Measurements from ENCODE around the gene PPIH.
"Not testable (repeated sequence)": the region's sequence is repeated elsewhere in the genome, so short reads cannot be mapped to it uniquely, and the experiment has no call there.

PPIH gene

DNA sequence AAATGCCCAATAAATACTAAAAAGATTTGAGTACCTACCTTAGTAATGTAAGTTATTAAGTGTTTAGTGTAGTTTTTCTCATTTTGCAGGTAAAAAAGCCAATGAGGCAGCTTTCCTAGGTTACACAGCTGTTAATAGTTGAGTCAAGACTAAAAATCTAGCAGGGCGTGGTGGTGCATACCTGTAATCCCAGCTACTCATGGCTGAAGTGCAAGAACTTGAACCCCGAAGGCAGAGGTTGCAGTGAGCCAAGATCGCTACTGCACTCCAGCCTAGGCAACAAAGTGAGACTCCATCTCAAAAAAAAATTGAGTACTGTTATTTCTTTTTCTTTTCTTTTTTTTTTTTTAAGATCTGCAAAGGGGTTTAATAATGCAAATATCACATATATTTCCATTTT, 31.7 kb downstream of the PPIH start:
- Histone ChIP-seq H3K36me3 (ENCODE audit: insufficient read depth, low read length) (peaks cover 49% of the 10 kb centered on the region), H3K4me1 (ENCODE audit: insufficient read depth, low read length) (peaks cover 21% of the 10 kb centered on the region)

DNA sequence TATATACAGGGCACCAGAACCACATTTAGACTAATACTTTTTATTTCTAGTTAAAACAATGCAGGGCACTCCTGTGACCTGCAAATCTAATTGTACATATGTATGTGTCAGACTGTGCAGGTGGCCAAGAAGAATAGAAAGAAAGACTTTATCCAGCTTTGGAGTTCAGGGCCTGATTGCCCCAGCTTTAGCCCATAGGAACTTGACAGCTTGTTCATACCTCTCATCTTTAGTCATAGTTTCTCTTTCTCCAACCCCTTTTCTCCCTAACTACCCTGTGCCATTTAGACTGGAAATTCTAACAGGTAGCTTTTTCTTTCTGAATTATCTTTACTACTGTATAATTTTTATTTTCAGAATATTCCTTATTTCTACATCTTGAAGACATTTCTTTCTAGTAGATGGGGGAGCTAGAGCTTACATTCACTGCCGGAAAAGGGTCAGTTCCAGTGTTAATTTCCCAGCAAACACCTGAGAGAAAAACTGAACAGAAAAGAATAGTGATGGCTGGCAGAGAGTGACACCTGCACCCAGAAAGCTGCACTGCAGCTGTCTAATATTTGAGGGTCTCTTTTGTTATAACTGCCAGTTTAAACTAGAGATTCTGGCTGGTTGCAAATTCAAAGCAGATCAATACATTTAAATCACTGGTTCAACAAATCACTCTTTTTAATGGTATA, 32.4 kb downstream of the PPIH start:
- Histone ChIP-seq H3K27me3 (ENCODE audit: insufficient read depth, low read length) (no peaks in the 10 kb centered on the region), H3K4me3 (ENCODE audit: low read length) (no peak overlapping the region), H2AFZ (ENCODE audit: low read depth, low read length) (no peak overlapping the region), H3K4me1 (ENCODE audit: insufficient read depth, low read length) (peaks cover 15% of the 10 kb centered on the region), H3K36me3 (ENCODE audit: insufficient read depth, low read length) (peaks cover 51% of the 10 kb centered on the region), H3K9me3 (ENCODE audit: low read length) (no peaks in the 10 kb centered on the region)

More for the DNA sequence above, 31.7 kb downstream of the PPIH start:
- Histone ChIP-seq H3K4me3 (ENCODE audit: low read length) (no peak overlapping the region), H3K27me3 (ENCODE audit: insufficient read depth, low read length) (no peaks in the 10 kb centered on the region), H2AFZ (ENCODE audit: low read depth, low read length) (no peak overlapping the region), H3K9me3 (ENCODE audit: low read length) (no peaks in the 10 kb centered on the region)

DNA sequence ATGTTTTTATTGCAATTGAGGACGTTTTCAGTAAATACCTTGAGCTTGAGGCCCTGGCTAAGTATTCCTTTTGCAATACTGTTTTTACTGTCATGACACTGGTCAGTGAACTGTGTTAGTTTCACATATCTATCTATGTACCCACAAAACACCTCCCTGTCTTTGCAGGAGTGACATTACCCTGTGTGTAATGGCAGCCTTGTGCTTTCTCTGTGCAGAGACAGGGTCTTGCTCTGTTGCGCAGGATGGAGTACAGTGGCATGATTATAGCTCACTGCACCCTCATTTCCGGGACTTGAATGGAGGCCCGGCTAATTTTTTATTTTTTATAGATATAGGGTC, 32.9 kb downstream of the PPIH start:
- Histone ChIP-seq H2AFZ (ENCODE audit: low read depth, low read length) (no peak overlapping the region), H3K9me3 (ENCODE audit: low read length) (no peaks in the 10 kb centered on the region), H3K27me3 (ENCODE audit: insufficient read depth, low read length) (no peaks in the 10 kb centered on the region), H3K36me3 (ENCODE audit: insufficient read depth, low read length) (peaks cover 56% of the 10 kb centered on the region), H3K4me3 (ENCODE audit: low read length) (no peak overlapping the region), H3K4me1 (ENCODE audit: insufficient read depth, low read length) (peaks cover 11% of the 10 kb centered on the region)

DNA sequence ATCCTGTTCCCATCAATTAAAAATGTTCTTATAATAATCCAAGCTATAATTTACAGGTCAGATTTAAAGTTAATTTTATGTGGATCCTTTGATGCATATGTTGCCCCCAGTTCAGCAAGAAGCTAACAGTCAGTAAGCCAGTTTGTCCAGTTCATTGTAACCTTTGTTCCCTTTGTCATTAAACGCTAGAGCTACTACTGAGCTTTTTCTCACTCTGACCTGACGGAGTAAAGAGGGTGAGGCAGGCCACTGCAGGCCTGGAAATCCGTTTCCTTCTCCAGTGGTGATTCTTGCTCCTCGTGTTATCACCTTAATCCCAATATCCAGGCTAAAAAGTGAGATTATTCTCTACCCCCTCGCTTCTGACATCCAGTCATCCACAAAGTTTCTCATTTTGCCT, 34.2 kb downstream of the PPIH start:
- H3K36me3 ChIP-seq (ENCODE audit: insufficient read depth, low read length), result peaks cover 61% of the 10 kb centered on the region
- H2AFZ ChIP-seq (ENCODE audit: low read depth, low read length), result no peak overlapping the region
- no peaks in the 10 kb centered on the region for H3K9me3 ChIP-seq (ENCODE audit: low read length)
- no peak overlapping the region for H3K4me3 ChIP-seq (ENCODE audit: low read length)
- no peaks in the 10 kb centered on the region for H3K27me3 ChIP-seq (ENCODE audit: insufficient read depth, low read length)
- H3K4me1 ChIP-seq (ENCODE audit: insufficient read depth, low read length), result peaks cover 7% of the 10 kb centered on the region

DNA sequence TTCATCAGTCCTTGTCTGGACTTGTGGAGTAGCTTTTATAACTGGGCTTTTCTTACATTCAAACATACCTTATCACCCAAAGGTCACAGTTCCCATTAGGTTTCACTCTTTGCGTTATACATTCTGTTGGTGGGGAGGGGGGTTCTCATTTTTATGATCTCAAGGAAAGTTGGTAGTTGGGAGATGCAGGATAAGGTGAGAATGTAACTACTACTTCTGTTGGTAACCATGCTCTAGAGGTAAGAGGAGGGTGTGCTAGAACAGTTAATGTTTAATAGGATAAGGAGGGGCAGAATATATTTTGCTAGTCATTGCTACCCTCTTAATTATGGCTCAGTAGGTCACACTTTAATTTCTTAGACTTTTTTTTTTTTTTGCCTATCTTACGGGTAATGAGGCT, 34.7 kb downstream of the PPIH start:
- H3K9me3 ChIP-seq (ENCODE audit: low read length), result no peaks in the 10 kb centered on the region
- H2AFZ ChIP-seq (ENCODE audit: low read depth, low read length), result no peak overlapping the region
- H3K36me3 ChIP-seq (ENCODE audit: insufficient read depth, low read length), result peaks cover 61% of the 10 kb centered on the region
- H3K27me3 ChIP-seq (ENCODE audit: insufficient read depth, low read length), result no peaks in the 10 kb centered on the region
- H3K4me1 ChIP-seq (ENCODE audit: insufficient read depth, low read length), result peaks cover 7% of the 10 kb centered on the region
- no peak overlapping the region for H3K4me3 ChIP-seq (ENCODE audit: low read length)

DNA sequence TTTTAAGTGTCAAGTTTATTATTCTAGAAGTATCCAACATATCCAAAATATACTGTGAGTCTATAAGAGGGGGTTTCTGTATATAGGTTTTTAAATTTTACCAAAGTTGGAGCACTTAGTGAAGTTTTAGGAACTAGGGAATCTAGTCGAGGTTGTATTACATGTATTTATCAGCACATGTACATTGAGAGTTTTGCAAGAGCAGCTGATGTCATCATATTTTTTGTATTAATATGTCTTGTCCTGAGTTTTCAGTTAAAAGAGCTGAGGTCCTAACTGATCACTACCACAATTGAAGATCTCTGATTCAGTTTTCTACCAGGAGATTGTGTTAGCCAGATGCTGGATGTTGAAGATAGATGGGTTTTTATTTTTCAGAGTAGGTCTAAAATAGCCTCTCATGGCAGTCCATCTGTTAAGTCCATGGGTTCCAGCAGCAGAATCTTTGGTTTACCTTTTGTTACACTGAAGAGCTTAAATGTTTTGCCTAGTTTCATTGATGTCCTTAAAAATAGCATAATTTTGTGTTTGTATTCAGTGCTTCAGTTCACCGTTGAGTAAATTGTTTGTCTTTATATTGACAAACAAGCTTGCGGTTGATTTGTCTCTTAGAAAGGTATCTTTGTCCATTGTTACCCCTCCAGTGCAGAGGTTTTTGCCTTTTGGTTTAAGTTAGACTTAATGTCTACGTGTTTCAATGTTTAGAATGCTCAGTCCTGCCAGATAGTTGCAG, 40.0 kb downstream of the PPIH start:
- Histone ChIP-seq H2AFZ (ENCODE audit: low read depth, low read length) (no peak overlapping the region), H3K4me1 (ENCODE audit: insufficient read depth, low read length) (no peaks in the 10 kb centered on the region), H3K9me3 (ENCODE audit: low read length) (no peaks in the 10 kb centered on the region), H3K27me3 (ENCODE audit: insufficient read depth, low read length) (no peaks in the 10 kb centered on the region), H3K4me3 (ENCODE audit: low read length) (no peak overlapping the region), H3K36me3 (ENCODE audit: insufficient read depth, low read length) (peaks cover 95% of the 10 kb centered on the region)

DNA sequence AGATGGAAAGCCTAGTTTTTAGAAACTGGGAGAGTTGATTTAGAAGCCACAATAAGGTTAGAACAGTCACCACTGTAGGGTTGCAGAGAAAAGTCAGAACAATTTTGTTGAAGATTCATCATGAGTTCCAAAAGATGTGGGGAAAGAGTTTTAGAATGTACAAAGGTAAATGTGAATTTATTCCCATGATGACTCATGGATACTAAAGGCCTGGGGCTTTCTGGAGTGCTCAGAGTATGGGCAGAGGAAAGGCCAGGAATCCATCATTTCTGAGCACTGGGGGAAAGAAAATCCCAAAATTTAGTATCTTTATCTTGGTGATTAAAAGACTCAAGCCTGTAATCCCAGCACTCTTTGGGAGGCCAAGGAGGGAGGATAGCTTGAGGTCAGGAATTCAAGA, 41.8 kb downstream of the PPIH start:
- peaks cover 96% of the 10 kb centered on the region for H3K36me3 ChIP-seq (ENCODE audit: insufficient read depth, low read length)
- H3K4me3 ChIP-seq (ENCODE audit: low read length), result no peak overlapping the region
- no peaks in the 10 kb centered on the region for H3K4me1 ChIP-seq (ENCODE audit: insufficient read depth, low read length)
- no peaks in the 10 kb centered on the region for H3K27me3 ChIP-seq (ENCODE audit: insufficient read depth, low read length)
- H2AFZ ChIP-seq (ENCODE audit: low read depth, low read length), result no peak overlapping the region
- H3K9me3 ChIP-seq (ENCODE audit: low read length), result no peaks in the 10 kb centered on the region

DNA sequence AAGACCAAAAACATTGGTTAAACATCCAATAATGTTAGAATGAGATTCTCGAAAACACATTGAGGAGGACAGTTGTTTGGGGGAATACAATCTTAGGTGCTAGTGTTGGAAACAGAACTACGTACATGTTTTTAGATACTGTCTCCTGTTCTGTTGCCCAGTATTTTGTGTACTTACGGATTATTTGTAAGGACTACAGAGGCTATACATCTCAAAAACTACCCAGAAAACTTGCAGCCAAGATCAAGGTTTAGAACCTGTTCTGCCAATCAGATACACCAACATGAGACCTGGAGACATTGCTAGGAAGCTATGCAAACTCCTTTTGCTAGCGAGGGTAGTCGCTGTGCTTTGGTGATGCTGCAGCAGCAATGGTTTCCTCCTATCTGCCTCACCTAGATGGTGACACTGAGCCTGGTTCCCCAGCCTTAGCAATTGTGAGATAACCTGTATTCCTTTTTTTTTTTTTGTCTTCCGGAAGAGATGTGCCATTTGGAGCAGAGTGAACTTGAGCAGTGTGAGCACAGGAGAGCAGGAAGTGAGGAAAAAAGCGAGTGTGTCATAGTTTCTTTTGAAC, 45.8 kb downstream of the PPIH start:
- no peaks in the 10 kb centered on the region for H3K4me1 ChIP-seq (ENCODE audit: insufficient read depth, low read length)
- H3K36me3 ChIP-seq (ENCODE audit: insufficient read depth, low read length), result peaks cover 87% of the 10 kb centered on the region
- H3K9me3 ChIP-seq (ENCODE audit: low read length), result peaks cover 6% of the 10 kb centered on the region
- no peak overlapping the region for H2AFZ ChIP-seq (ENCODE audit: low read depth, low read length)
- no peaks in the 10 kb centered on the region for H3K27me3 ChIP-seq (ENCODE audit: insufficient read depth, low read length)
- no peak overlapping the region for H3K4me3 ChIP-seq (ENCODE audit: low read length)

DNA sequence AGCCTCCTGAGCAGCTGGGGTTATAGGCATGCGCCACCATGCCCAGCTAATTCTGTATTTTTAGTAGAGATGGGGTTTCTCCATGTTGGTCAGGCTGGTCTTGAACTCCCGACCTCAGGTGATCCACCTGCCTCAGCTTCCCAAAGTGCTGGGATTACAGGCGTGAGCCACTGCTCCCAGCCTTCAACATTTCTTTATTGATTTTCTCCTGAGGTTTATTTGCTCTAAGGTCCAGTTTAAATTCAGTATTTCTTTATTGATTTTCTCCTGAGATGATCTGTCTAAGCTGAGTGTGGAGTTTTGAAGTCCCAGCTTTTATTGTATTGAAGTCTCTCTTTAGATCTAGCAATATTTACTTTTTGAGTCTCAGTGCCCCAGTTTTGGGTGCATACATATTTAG, 54.6 kb downstream of the PPIH start:
- not testable (repeated sequence) for H3K27me3 ChIP-seq (ENCODE audit: insufficient read depth, low read length); H3K4me1 ChIP-seq (ENCODE audit: insufficient read depth, low read length); H2AFZ ChIP-seq (ENCODE audit: low read depth, low read length); H3K4me3 ChIP-seq (ENCODE audit: low read length)
- Histone ChIP-seq H3K36me3 (ENCODE audit: insufficient read depth, low read length) (peaks cover 28% of the 10 kb centered on the region), H3K9me3 (ENCODE audit: low read length) (peaks cover 13% of the 10 kb centered on the region)

DNA sequence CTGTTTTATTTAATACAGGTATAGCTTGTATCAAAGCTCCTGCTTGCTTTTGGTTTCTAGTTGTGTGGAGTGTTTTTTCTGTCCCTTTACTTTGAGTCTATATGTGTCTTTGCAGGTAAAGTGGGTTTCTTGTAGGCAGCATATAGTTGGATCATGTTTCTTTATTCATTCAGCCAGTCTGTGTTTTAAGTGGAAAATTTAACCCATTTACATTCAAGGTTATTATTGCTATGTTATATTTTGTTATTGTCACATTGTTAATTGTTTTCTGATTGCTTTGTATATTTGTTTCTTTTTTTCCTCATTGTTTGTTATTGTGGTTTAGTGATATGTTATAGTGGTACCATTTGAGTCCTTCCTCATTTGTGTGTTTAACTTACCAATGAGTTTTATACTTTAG, 55.1 kb downstream of the PPIH start:
- H3K27me3 ChIP-seq (ENCODE audit: insufficient read depth, low read length), result no peaks in the 10 kb centered on the region
- peaks cover 24% of the 10 kb centered on the region for H3K36me3 ChIP-seq (ENCODE audit: insufficient read depth, low read length)
- no peak overlapping the region for H2AFZ ChIP-seq (ENCODE audit: low read depth, low read length)
- H3K4me3 ChIP-seq (ENCODE audit: low read length), result no peak overlapping the region
- no peaks in the 10 kb centered on the region for H3K4me1 ChIP-seq (ENCODE audit: insufficient read depth, low read length)
- peaks cover 13% of the 10 kb centered on the region for H3K9me3 ChIP-seq (ENCODE audit: low read length)

DNA sequence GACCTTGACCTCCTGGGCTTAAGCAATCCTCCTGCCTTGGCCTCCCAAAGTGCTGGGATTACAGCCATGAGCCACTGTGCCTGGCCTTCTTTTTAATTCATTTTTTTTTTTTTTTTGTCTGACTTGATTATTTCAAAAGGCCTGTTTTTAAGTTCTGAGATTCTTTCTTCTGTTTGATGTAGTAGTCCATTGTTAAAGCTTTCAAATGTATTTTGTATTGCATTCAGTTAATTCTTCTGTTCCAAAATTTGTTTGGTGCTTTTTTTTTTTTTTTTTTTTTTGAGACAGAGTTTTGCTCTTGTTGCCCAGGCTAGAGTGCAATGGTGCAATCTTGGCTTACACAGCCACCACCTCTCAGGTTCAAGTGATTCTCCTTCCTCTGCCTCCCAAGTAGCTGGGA, 56.2 kb downstream of the PPIH start:
- peaks cover 22% of the 10 kb centered on the region for H3K36me3 ChIP-seq (ENCODE audit: insufficient read depth, low read length)
- H2AFZ ChIP-seq (ENCODE audit: low read depth, low read length); H3K27me3 ChIP-seq (ENCODE audit: insufficient read depth, low read length): not testable (repeated sequence)

DNA sequence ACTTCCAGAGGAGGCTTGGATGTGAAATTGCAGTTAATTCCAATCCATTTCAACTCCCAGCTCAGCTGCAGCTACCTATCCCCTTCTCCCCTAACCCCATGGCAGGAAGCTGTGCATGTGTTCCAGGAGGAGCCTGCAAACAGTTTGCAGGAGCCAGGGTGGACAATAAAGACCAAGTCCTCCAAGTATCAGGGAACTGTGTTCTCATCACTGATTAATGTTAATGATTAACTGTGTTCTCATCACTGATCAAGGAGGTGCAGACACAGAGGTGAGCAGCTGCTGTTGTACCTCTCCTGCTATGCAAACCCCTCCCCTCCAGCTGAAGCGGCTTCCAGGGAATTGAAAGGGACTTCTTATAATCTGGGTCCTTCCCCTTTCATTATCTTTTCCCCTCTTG, 62.6 kb downstream of the PPIH start:
- H3K36me3 ChIP-seq (ENCODE audit: insufficient read depth, low read length), result no peaks in the 10 kb centered on the region
- no peaks in the 10 kb centered on the region for H3K27me3 ChIP-seq (ENCODE audit: insufficient read depth, low read length)

More for the DNA sequence above, 56.2 kb downstream of the PPIH start:
- H3K4me3 ChIP-seq (ENCODE audit: low read length); H3K4me1 ChIP-seq (ENCODE audit: insufficient read depth, low read length): not testable (repeated sequence)
- peaks cover 11% of the 10 kb centered on the region for H3K9me3 ChIP-seq (ENCODE audit: low read length)

DNA sequence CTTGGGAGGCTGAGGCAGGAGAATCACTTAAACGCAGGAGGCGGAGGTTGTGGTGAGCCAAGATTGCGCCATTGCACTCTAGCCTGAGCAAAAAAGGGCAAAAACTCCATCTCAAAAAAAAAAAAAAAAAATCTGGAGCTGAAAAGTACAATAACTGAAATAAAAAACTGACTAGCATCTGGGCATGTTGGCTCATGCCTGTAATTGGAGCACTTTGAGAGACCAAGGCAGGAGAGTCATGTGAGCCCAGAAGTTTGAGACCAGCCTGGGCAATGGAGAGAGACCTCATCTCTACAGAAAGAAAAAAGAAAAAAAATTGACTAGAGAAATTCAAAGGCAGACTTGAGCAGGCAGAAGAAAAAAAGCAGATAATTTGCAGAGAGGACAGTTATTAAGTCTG, 63.7 kb downstream of the PPIH start:
- Histone ChIP-seq H3K4me3 (ENCODE audit: low read length) (no peak overlapping the region), H3K9me3 (ENCODE audit: low read length) (no peaks in the 10 kb centered on the region), H2AFZ (ENCODE audit: low read depth, low read length) (no peak overlapping the region), H3K27me3 (ENCODE audit: insufficient read depth, low read length) (no peaks in the 10 kb centered on the region), H3K36me3 (ENCODE audit: insufficient read depth, low read length) (no peaks in the 10 kb centered on the region), H3K4me1 (ENCODE audit: insufficient read depth, low read length) (no peaks in the 10 kb centered on the region)

More for the DNA sequence above, 62.6 kb downstream of the PPIH start:
- Histone ChIP-seq H3K4me3 (ENCODE audit: low read length) (no peak overlapping the region), H2AFZ (ENCODE audit: low read depth, low read length) (no peak overlapping the region), H3K4me1 (ENCODE audit: insufficient read depth, low read length) (no peaks in the 10 kb centered on the region), H3K9me3 (ENCODE audit: low read length) (no peaks in the 10 kb centered on the region)
